ENCODE results near the gene GRIK3. TPM values are rescaled to one million over a fixed set of nuclear protein-coding genes. Genes with fewer than 3 reads are reported as not detected.

The GRIK3 gene
- total RNA-seq, 2 donors from 2014 or later, result 0.30 to 0.55 TPM

- no peak for TF ChIP-seq CTCF (IDR thresholded peaks at IDR 0.05)
- Histone ChIP-seq H3K27me3 (no peaks in the 10 kb centered on the region), H3K27ac (no peak overlapping the region), H3K4me1 (no peaks in the 10 kb centered on the region), H3K9me3 (no peaks in the 10 kb centered on the region), H3K4me3 (no peak overlapping the region), H3K36me3 (no peaks in the 10 kb centered on the region)
- no peak for DNase-seq (ENCODE audit: low spot score)
Measured at GRCh38 chr1:36988741-36989193, 45.5 kb downstream of the GRIK3 start.

- TF ChIP-seq CTCF (IDR thresholded peaks at IDR 0.05), result no peak
- Histone ChIP-seq H3K4me3 (no peak overlapping the region), H3K27me3 (no peaks in the 10 kb centered on the region), H3K27ac (no peak overlapping the region), H3K9me3 (no peaks in the 10 kb centered on the region), H3K36me3 (no peaks in the 10 kb centered on the region), H3K4me1 (no peaks in the 10 kb centered on the region)
- DNase-seq (ENCODE audit: low spot score), result no peak
Measured at GRCh38 chr1:36988321-36988720, 46.0 kb downstream of the GRIK3 start.

- H3K4me1 ChIP-seq, result no peaks in the 10 kb centered on the region
- H3K27me3 ChIP-seq, result no peaks in the 10 kb centered on the region
- TF ChIP-seq CTCF (IDR thresholded peaks at IDR 0.05), result no peak
- no peaks in the 10 kb centered on the region for H3K36me3 ChIP-seq
- no peak for DNase-seq (ENCODE audit: low spot score)
- no peak overlapping the region for H3K27ac ChIP-seq
- H3K4me3 ChIP-seq, result no peak overlapping the region
- H3K9me3 ChIP-seq, result no peaks in the 10 kb centered on the region
Measured at GRCh38 chr1:36987276-36987675, 47.0 kb downstream of the GRIK3 start.

GRCh38 chr1:36986241-36986985 is 47.9 kb downstream of the GRIK3 start:
- TF ChIP-seq CTCF (IDR thresholded peaks at IDR 0.05), result no peak
- DNase-seq (ENCODE audit: low spot score), result no peak

GRCh38 chr1:36984675-36985074 is 49.6 kb downstream of the GRIK3 start:
- TF ChIP-seq CTCF (IDR thresholded peaks at IDR 0.05), result no peak
- Histone ChIP-seq H3K4me1 (no peaks in the 10 kb centered on the region), H3K9me3 (no peaks in the 10 kb centered on the region), H3K36me3 (no peaks in the 10 kb centered on the region), H3K4me3 (no peak overlapping the region), H3K27me3 (no peaks in the 10 kb centered on the region), H3K27ac (no peak overlapping the region)
- DNase-seq (ENCODE audit: low spot score), result no peak

More at GRCh38 chr1:36986241-36986985, 47.9 kb downstream of the GRIK3 start:
- no peaks in the 10 kb centered on the region for H3K27me3 ChIP-seq
- H3K36me3 ChIP-seq, result no peaks in the 10 kb centered on the region
- H3K9me3 ChIP-seq, result no peaks in the 10 kb centered on the region
- H3K27ac ChIP-seq, result no peak overlapping the region
- H3K4me3 ChIP-seq, result no peak overlapping the region
- no peaks in the 10 kb centered on the region for H3K4me1 ChIP-seq

- TF ChIP-seq CTCF (IDR thresholded peaks at IDR 0.05), result no peak
- Histone ChIP-seq H3K27ac (no peak overlapping the region), H3K4me3 (no peak overlapping the region)
Measured at GRCh38 chr1:36984026-36984425, 50.3 kb downstream of the GRIK3 start.

More at GRCh38 chr1:36984026-36984425, 50.3 kb downstream of the GRIK3 start:
- Histone ChIP-seq H3K4me1 (no peaks in the 10 kb centered on the region), H3K9me3 (no peaks in the 10 kb centered on the region), H3K27me3 (no peaks in the 10 kb centered on the region), H3K36me3 (no peaks in the 10 kb centered on the region)
- DNase-seq (ENCODE audit: low spot score), result no peak
